Measurements from ENCODE around the gene RAB3C. TPM values are rescaled to one million over a fixed set of nuclear protein-coding genes. Genes with fewer than 3 reads are reported as not detected.

RAB3C gene
- total and polyA plus RNA-seq, 2 donors (not counting 1 experiment from before 2014, with no cell fraction given): not detected

DNA sequence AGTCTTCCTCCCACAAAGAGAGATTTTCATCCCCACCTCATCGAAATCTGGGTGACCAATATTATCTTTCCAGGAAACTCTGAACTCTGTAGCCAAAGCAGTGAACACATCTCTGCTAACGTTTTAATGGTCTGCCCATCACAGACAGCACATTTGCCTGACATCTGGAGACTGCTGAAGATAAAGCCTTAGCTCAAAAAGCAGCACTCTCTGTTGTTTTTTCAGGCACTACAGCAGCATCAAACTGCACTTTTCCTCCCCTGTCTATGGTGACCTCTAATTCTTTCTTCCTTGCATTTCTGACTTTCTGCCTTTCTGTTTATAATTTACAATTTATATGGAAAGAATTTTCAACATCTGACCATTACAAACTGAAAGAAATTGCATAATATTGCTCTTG, 66.8 kb downstream of the RAB3C start:
- H3K27me3 ChIP-seq (ENCODE audit: control insufficient read depth, insufficient read depth, low read length): no peaks in the 10 kb centered on the region
- H3K9ac ChIP-seq (ENCODE audit: insufficient read depth, low read length): no peak overlapping the region
- H2AFZ ChIP-seq (ENCODE audit: low read length): no peak overlapping the region
- DNase-seq (ENCODE audit: low read depth in 2 of 2): peak in 1 of 2 donors; percentile 61
- no peaks in the 10 kb centered on the region for H4K20me1 ChIP-seq (ENCODE audit: control insufficient read depth, extremely low read depth, insufficient read depth, low read length)
- TF ChIP-seq, protein P1, sequence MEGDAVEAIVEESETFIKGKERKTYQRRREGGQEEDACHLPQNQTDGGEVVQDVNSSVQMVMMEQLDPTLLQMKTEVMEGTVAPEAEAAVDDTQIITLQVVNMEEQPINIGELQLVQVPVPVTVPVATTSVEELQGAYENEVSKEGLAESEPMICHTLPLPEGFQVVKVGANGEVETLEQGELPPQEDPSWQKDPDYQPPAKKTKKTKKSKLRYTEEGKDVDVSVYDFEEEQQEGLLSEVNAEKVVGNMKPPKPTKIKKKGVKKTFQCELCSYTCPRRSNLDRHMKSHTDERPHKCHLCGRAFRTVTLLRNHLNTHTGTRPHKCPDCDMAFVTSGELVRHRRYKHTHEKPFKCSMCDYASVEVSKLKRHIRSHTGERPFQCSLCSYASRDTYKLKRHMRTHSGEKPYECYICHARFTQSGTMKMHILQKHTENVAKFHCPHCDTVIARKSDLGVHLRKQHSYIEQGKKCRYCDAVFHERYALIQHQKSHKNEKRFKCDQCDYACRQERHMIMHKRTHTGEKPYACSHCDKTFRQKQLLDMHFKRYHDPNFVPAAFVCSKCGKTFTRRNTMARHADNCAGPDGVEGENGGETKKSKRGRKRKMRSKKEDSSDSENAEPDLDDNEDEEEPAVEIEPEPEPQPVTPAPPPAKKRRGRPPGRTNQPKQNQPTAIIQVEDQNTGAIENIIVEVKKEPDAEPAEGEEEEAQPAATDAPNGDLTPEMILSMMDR (conservative IDR thresholded peaks at IDR 0.05 in 1 of 2, IDR thresholded peaks at IDR 0.05 in 1 of 2; ENCODE audit: low read depth in 1 of 2, low read length in 2 of 2): no peak
- TF ChIP-seq EZH2 (IDR thresholded peaks at IDR 0.05; ENCODE audit: low read length, missing control alignments): no peak
- H3K79me2 ChIP-seq (ENCODE audit: control insufficient read depth, insufficient read depth, low read length): no peaks in the 10 kb centered on the region
- no peaks in the 10 kb centered on the region for H3K4me1 ChIP-seq (ENCODE audit: control insufficient read depth, extremely low read depth, insufficient read depth, low read length)
- no peak overlapping the region for H3K27ac ChIP-seq (ENCODE audit: insufficient read depth, low read length)
- H3K36me3 ChIP-seq (ENCODE audit: control insufficient read depth, insufficient read depth, low read length): no peaks in the 10 kb centered on the region
- H3K9me3 ChIP-seq (ENCODE audit: control insufficient read depth, insufficient read depth, low read depth, low read length): no peaks in the 10 kb centered on the region
- H3K4me3 ChIP-seq (replicated peaks in 1 of 4; ENCODE audit: control extremely low read depth in 1 of 4, insufficient read depth in 1 of 4, low read depth in 3 of 4, low read length in 4 of 4): no peak overlapping the region
- H3K4me2 ChIP-seq (ENCODE audit: extremely low read depth, insufficient read depth, low read length): no peak overlapping the region

DNA sequence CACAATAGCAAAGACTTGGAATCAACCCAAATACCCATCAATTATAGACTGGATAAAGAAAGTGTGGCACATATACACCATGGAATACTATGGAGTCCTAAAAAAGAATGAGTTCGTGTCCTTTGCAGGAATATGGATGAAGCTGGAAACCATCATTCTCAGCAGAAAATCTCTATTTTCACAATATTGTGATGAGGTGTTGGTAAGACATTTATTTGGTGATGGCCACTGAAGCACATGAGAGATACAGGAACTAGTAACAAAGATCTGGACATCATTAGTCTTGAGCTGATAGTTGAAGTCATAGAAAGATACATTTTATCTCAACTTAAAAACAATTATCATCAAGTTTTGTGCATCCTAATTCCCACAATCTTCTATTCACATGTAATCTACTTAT, 70.6 kb downstream of the RAB3C start:
- DNase-seq (ENCODE audit: low read depth in 2 of 2): no peak
- no peak overlapping the region for H3K9ac ChIP-seq (ENCODE audit: insufficient read depth, low read length)
- no peak overlapping the region for H3K4me2 ChIP-seq (ENCODE audit: extremely low read depth, insufficient read depth, low read length)
- H4K20me1 ChIP-seq (ENCODE audit: control insufficient read depth, extremely low read depth, insufficient read depth, low read length): no peaks in the 10 kb centered on the region
- no peaks in the 10 kb centered on the region for H3K27me3 ChIP-seq (ENCODE audit: control insufficient read depth, insufficient read depth, low read length)
- H3K79me2 ChIP-seq (ENCODE audit: control insufficient read depth, insufficient read depth, low read length): no peaks in the 10 kb centered on the region
- no peak overlapping the region for H3K4me3 ChIP-seq (replicated peaks in 1 of 4; ENCODE audit: control extremely low read depth in 1 of 4, insufficient read depth in 1 of 4, low read depth in 3 of 4, low read length in 4 of 4)
- no peak overlapping the region for H2AFZ ChIP-seq (ENCODE audit: low read length)
- no peaks in the 10 kb centered on the region for H3K9me3 ChIP-seq (ENCODE audit: control insufficient read depth, insufficient read depth, low read depth, low read length)
- no peaks in the 10 kb centered on the region for H3K36me3 ChIP-seq (ENCODE audit: control insufficient read depth, insufficient read depth, low read length)
- H3K4me1 ChIP-seq (ENCODE audit: control insufficient read depth, extremely low read depth, insufficient read depth, low read length): no peaks in the 10 kb centered on the region
- H3K27ac ChIP-seq (ENCODE audit: insufficient read depth, low read length): no peak overlapping the region
- TF ChIP-seq, protein P1 (conservative IDR thresholded peaks at IDR 0.05 in 1 of 2, IDR thresholded peaks at IDR 0.05 in 1 of 2; ENCODE audit: low read depth in 1 of 2, low read length in 2 of 2): no peak
- no peak for TF ChIP-seq EZH2 (IDR thresholded peaks at IDR 0.05; ENCODE audit: low read length, missing control alignments)

DNA sequence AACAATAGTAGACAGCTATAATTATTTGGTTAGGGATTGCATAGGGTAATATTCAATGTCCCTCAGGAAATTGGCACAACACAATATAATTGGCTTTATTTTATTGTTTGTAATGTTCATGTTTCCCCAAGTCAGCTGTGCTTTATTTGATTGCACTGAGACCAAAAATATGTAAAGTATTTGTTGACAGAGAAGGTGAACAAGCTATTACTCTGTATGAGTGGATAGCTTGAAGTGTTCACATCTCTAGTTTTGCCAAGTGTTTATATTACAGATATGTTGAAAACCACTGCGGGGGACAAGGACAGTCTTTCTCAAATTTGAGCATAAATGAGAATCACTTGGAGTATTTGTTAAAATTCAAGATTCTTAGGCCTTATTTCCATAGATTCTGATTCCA, 83.3 kb downstream of the RAB3C start:
- TF ChIP-seq EZH2 (IDR thresholded peaks at IDR 0.05; ENCODE audit: low read length, missing control alignments): no peak
- TF ChIP-seq, protein P1 (conservative IDR thresholded peaks at IDR 0.05 in 1 of 2, IDR thresholded peaks at IDR 0.05 in 1 of 2; ENCODE audit: low read depth in 1 of 2, low read length in 2 of 2): no peak
- Histone ChIP-seq H3K27ac (ENCODE audit: insufficient read depth, low read length) (no peak overlapping the region), H3K4me2 (ENCODE audit: extremely low read depth, insufficient read depth, low read length) (no peak overlapping the region), H3K9ac (ENCODE audit: insufficient read depth, low read length) (no peak overlapping the region), H4K20me1 (ENCODE audit: control insufficient read depth, extremely low read depth, insufficient read depth, low read length) (no peaks in the 10 kb centered on the region), H3K4me3 (replicated peaks in 1 of 4; ENCODE audit: control extremely low read depth in 1 of 4, insufficient read depth in 1 of 4, low read depth in 3 of 4, low read length in 4 of 4) (no peak overlapping the region), H3K36me3 (ENCODE audit: control insufficient read depth, insufficient read depth, low read length) (no peaks in the 10 kb centered on the region), H3K27me3 (ENCODE audit: control insufficient read depth, insufficient read depth, low read length) (no peaks in the 10 kb centered on the region), H2AFZ (ENCODE audit: low read length) (no peak overlapping the region), H3K9me3 (ENCODE audit: control insufficient read depth, insufficient read depth, low read depth, low read length) (no peaks in the 10 kb centered on the region), H3K4me1 (ENCODE audit: control insufficient read depth, extremely low read depth, insufficient read depth, low read length) (no peaks in the 10 kb centered on the region), H3K79me2 (ENCODE audit: control insufficient read depth, insufficient read depth, low read length) (no peaks in the 10 kb centered on the region)
- no peak for DNase-seq (ENCODE audit: low read depth in 2 of 2)
